ENCODE measurements around the gene NPPC.
A peak's percentile ranks its signal among the peaks of the same experiment; 100 is the strongest.

NPPC gene

DNA sequence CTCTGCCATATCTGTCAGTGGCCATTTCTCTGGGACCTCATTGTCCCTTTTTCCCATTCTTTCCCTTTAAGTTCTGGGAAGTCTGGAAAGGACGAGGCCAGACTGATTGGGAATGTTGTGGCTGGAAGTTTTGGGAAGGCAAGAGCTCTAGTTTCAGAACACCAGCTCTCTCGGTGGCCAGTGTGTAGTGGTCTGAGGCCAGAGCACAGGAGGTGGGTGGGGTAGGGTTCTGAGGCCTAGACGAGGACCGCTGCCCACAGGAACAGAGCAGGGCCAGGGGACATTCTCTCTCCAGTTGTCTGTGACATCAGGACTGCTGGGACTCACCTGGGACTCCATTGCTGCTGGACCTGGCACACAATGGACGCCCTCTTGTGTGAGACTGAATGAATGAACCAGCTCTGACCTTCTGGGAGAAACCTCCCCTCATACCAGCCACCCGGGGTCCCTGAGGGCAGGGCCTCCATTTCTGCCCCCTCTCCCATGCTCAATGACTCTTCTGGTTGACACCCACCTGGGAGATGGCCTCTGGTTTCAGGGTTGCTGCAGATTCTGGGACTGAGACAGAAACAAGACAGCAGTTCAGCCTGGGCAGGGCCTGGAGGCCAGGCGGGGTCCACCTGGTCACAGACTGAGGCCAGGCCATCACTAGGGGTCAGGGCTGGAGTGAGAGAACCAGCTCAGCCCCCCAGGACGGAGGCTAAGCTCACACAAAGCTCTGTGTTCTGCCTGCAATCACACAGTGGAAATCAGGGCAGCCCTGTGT is 8.4 kb upstream of the NPPC start:
- DNase-seq = no peak

DNA sequence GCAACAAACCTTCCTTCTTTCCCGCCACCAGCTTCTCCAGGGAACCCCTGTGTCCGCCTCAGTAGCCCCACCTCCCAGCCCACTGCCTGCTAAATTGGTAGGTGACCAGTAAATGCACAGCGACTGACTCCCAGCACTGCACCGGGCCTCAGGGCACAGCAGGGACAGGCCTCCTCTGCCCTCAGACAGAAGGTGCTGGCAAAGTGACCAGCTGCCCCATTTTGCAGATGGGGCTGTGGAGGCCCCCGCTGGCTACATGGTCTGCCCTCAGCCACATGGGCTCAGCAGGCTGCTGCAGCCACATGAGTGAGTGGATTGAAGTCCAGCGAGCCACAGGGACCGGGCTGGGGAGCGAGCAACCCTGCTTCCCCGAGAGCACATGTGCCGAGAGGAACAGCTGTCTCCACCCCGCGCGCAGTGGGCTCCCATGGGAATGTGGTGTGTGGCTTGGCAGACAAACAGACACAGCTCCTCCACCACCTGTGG is 7.8 kb upstream of the NPPC start:
- no peak for DNase-seq

DNA sequence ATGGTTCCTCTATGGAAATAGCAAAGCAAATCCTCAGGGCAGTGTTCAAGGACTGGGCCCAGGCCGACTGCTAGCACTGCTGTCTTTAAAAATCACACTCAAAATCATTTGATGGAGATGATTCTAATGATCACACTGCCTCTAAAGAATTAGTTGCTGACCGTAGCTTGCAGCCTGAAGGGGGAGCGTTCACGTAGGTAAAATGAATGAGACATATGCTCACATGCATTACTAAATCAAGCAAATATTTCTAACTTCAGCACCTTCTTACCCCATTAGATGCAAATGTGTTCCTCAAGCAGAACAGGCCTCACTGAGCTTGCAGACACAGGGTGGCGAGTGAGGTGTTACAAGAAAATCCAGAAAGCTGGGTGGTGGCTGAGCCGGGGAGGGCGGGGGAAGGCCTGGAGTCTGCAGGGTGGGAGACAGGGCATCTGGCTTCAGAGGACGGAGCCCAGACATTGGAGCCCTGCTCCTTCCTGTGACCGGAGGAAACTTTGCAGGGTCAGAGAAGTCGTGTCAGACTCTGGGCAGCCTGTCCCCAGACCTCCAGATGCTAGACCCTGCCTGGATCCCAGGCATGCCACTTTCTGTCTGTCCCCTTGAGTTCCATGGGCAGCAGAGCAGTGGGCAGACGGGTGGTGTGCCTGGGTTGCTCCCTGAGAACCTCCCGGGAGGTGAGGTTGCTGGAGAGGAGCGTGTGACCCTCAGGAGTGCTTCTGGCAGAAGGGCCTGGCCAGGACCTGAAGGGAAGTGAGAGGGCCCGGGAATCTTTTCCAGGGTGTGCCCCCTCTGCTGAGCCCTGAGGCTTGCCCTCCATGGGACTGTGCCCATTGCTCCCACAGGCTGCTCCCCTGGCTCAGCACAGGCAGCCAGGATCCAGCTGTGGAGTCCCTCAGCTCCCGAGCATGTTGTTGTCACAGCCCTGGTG is 7.1 kb upstream of the NPPC start:
- DNase-seq = no peak

DNA sequence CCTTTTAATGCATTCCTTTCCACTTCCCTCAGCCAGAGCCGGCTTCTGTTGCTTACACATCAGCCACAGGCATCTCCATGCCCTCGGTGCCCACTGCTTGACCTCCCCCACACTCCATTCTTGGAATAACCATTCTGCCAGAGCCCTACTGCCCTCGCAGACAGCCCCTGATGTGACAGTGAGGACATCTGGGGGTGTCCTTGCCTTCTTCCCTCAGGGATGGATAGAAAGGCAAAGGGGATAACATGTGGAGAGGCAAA is 6.4 kb upstream of the NPPC start:
- DNase-seq = no peak

DNA sequence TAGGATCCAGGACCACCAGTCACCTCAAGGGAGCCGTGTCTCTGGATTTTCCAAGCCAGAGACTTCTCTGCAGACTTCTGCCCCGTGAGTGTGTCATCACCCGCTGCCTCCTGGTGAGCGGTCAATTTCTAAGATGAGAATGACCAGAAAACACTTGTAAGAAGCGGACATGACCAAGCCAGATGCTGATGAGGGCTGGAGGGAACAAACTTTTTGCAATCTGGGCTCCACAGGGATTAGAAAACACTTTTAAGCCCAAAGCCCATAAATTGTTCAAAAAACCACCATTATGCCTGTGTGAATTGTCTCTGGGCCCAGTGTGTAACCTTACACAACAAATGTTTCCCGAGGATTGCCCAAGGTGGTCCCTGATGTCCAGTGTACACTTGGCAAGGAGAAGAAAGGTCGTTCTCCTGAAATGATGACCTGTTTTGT is 5.3 kb upstream of the NPPC start:
- no peak for DNase-seq

DNA sequence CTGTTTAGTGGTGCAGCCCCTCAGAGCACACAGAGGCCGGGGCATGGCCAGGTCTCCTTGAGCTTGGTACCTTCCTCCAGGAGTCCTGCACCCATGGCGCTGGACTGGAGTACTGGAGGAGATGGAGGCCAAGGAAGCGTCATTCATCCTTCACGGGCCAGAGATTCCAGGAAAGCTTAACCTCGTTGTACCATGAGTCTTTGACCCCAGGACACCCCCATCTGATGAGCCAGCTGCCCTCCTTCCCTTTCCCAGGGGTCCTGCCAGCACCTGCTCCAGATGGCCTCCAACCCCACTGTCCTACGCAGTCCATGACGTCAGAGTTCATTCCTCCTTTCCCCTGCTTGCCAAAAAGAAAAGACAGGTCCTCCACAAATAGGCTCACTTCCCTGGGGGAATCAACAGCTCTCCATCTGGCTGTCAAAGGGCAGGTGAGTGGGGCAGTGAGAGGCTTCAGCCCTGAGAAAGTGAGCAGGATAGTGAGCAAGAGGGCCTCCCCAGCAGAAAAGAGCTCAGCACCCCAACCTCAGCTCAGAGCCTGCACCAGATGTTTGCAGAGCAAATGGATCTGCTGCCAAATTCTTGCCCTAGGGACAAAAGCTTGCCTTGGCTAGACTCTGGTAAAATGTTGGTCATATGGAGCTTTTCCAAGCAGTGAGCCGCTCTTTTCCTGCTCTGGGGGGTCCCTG is 4.5 kb upstream of the NPPC start:
- no peak for DNase-seq

DNA sequence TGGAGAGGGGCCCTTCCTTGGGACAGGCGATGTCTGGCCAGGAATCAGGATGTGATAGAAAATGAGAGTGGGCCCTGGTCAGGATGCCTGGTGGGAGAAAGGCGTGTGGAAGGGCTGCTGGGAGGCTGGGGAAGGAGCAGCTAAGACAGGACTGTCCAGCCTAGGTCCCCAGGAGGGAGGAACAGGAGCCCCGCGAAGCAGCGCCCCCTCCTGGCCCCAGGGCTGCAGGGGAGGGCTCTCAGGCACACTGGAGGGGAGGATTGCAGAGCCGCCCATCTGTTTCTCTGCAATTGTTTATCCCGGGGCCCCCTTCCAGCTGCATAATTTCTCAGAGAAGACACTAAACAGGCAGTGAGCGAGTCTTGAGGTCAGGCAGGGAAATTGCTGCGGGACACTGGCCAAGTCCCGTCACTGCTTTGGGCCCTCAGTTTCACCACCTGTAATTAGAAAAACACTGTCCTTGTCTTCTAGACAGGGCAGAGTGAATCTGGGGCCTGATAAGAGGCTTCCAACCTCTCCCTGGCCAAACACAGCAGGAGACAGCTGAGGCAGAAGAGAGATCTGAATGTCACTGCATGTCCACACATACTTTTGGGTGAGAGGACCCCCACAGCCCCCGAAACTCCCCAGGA is 3.9 kb upstream of the NPPC start:
- DNase-seq = no peak

DNA sequence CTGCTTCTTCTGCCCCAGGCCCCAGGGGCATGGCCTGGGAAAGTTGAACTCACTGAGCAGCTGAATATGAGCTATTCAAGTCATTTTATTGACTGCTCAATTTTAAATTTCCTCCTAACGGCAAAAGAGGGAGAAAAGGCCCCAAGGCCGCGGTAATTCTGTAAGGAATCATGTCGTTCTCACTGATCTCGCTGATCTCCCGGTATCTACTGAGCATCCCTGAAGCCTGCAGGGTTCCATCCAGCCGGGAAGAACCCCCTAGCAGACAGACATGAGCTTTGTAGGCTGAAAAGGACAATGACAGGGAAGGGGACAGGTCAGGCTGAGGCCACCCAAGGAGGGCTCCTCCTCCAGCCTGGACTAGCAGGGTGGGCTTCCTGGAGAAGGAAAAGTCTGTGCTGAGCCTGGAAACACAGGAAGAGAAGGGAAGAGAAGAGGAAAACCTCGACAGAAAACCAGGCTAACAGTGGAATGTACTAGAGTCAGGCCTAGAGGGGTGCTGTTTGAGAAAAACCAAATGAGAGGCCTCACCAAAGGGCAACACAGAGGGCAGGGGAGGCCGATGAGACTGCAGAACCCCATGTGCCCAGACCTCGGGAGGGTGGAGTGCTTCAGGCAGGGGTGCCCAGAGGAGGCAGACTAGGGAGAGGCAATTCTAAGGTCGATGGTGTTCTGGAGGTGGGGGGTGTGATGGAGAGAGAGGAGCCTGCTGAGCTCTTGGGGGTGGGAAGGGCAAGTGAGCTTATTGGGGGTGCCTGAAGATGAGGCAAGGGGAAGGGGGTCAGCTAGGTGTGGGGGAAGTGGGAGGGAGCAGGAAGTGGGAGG is 2.9 kb upstream of the NPPC start:
- no peak for DNase-seq

DNA sequence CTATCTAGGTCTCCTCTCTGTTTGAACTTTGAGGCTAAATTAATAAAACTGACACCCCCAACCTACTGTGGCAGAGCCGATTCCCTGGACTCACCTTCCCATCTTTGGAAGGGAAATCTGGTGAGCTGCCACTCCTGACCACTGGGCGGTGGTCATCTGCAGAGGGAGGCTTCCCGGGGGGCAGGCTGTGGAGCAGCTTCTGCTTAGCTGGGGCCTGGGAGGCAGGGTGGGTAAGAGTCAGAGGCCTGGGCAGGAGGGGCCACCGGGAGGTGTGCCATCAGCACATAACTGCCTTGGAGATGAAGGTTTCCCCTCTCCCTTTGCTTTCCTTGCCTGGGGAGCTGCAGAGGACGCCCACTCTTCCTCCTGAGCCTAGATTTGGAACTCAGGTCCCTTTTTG is 2.3 kb upstream of the NPPC start:
- no peak for DNase-seq

DNA sequence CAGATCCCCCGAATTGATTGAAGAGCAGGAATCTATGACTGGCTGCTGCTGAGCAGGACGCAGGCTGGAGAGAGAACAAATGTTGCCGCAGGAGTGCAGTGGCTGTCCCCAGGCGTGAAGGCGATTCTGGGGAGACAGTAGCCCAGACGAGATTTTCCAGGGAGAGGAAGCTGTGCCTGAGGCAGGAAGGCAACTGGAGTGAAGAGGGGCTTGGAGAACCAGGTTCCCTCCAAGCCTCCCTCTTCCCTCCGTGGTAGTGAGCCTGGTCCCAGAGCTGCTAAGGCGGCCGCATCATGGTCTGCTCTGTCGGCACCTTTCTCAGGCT is 1.3 kb upstream of the NPPC start:
- DNase-seq = no peak

DNA sequence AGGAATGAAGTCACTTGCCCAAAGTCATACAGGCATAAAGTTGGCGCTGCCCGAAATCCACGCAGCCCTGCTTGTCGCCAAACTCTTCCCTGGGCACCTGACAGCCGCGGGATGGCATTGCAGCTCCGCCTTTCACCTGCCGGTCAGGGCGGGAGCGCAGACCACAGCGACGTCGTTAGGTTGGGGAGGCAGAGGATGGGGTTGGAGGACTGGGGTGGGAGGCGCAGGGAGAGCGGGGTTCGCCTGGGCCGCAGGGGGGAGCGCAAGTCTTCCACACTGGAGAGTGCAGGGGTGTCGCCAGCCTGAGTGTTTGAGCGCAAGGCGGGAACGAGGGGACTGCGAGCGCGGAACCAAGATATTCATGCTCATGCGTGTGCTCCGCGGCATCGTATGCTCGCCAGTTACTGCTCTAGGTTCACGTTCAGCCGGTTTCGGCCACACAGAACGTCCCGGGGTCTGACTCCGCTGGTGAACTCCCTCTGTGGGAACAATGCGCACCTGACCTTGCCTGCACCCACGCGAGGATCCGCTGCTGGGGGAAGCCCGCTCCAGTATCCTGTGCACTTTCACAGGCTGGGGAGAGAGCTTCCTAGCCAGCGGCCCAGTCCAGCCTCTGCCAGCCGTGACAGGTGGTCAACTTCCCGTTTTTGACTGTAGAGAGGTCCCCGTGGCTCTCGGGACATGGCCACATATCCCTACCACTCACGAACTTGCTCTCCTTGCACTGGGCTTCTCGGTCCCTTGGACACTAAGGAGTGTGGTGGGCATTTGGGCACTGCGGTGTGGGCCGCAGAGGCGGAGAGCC is 767 bp upstream of the NPPC start:
- peak; percentile 28 to 41 for DNase-seq

DNA sequence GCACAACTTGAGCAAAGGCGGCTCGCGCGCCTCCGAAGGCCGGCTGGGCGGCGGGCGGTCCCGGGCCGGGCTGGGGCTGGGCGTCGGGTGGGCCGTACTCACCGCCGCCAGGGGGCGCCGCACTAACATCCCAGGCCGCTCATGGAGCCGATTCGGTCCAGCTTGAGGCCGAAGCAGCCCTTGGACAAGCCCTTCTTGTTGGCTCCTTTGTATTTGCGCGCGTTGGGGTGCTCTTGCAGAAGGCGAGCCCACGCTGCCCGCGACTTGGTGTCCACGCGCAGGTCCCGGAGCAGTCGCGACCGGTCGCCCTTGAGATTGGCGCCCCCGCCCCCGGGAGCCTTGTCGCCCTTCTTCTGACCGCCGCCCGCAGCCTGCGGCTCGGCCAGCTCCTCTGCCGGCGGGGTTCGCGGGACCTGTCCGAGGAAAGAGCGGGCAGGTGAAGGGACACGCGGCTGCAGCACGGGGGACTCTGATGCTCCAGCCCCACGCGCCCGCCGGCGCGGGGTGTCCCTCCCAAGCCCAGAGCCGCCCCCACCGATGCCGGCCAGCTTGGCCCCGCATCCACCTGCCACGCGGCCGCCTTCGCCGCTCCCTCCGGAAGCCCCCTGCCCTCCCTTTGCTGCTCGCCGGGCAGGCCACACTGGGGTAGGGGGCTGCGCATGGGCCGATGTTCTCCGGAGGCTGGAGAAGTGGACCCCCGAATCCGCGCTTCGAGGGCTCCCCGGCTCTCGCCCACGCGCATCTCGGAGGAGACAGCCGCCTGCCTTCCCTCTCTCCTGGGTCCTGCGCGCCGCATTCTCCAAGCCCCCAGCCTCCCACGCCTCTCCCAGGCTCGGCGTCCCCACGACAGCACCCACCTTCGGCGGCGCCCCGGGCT is 655 bp downstream of the NPPC start:
- DNase-seq = peak; percentile 31 to 46

DNA sequence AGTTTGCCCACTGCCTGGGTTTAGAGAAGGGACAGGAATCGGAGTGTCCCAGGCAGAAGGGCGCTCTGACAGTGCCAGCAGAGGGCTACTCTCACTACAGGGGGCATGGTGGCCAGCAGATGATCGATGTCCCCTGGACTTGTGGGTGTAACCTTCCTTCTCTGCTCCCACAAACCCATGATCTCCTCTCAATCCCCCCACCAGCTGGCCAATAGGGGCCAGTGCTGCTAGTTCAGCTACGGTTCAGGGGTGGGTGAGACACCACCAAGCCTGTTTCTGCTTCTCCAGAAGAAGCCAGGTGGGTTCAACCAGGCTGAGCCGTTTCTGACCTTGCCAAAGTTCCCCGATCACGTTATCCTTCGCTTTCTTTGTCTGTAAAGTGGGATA is 1.3 kb downstream of the NPPC start:
- no peak for DNase-seq

DNA sequence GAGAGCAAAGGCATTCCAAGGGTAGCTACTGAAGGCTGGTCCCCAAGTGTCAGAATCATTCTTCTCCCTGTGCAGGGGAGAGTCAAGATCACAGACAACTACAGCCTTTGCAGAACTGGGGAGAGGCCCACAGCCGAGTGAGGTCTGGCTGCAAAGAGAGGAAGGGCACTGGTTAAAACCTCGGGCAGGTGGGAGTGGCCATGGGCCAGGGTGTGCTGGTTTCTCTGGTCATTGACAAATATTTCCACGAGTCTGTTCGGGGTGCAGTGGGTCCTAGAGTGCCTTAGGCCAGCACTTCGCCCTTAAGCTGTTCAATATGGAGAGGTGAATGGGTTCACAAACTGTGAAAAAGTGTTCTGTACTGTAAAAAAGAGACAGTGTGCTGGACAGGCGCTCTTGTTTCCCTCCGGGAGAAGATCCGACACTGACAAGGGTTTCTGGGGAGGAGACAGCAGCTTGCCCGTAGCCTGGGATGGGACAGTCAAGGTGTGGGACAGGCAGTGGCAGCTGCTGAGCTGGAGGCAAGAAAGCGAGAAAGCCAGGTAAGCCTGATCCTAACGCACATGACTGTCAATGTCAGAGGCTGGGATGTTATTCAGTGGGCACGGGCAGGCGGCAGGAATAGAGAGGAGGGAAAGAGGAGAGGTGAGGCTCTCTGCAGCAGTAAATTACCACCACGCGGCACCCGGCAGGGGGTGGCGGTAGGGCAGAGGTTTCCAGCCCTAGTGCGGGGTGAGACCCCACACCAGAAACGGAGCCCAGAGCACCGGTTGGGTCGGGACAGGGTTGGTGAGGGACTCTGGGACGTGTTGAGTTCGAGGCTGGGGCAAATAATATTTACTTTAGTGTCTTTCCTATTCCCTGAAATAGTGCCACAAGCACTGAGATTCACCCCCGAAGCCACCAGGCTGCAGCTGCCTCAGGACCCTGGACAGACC is 2.0 kb downstream of the NPPC start:
- DNase-seq = no peak

DNA sequence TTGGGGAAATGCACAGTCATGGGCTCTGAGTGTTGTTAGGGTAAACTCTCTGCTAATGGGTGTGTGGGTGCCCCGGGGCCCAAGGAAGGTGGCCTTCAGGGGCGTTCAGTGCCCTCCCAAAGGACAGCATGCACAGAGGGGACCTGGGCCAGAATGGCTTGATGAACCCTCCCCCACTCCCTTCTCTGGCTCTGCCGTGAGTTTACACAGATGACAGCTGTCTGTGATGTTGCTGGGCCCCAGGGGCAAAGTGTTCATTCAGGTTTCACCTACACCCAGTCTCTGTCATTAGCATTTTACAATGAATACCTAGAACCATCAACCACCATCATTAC is 3.2 kb downstream of the NPPC start:
- DNase-seq = no peak

DNA sequence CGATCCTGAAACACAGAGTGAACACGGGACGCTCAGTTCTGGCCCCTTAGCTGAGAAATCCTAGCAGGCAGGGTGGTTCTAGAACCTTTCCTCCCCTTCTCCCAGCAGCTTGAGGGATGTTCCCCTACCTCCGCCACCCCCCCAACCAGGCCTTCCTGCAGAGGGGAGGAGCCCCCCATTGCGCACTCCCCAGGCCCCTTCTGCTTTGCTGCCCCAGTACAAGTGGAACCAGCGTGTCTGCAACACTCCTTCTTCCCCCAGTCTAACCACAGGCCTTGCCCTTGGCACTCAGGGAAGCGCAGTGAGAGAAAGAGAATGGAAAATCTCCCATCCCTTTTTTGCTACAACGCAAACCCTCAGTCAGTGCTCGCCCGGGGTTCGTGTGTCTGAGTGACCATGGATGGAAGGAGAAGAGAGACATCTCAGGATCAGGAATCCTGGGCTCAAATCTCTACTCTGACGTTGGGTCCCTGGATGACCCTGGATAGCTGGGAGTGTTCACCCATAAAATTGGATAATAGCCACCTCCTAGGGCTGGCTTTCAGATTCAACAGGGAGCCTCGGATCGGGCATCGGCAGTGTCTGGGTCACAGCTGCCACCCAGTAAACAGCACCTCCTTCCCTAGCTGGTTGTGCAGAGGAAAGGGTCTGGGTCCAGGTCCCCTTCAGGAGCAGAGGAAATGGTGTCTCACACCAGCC is 3.7 kb downstream of the NPPC start:
- DNase-seq = no peak

DNA sequence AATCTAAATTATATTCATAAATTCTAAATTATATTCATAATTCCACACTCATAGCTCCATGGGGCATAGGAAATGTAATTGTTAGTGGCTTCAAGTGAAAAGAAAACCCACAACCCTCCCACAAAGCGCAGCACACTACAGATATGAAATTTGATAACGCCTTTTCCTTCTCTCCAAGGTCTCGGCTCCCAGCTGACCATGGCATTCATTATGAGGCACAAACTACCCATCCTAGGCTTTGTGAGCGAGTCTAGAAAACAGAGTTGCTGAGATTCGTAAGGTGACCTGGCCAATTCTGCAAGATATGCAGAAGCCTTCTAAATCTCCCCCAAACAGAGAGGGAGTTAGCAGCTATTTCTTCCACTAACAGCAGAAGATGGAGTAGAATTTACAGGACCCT is 5.4 kb downstream of the NPPC start:
- no peak for DNase-seq

DNA sequence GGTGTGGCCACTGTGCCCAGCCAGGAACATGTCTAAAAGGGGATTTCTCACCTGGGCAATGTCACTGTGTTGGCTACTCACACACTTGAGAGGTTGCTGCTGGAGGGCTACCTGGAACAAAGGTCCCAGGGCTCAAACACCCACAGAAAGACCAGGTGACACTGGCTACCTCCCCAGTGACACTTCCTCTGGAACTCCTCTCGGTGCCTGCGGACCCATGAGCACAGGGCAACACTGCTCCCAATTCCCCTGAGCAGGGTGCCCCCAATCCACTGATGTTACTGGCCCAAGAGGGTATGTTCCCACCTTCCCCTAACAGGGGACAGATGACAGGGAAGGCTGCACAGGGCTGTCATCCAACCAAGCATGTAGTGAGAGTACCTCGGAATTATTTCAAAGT is 5.8 kb downstream of the NPPC start:
- no peak for DNase-seq

Data from AML-193 (cell line).